Erythroblast (primary cell): ENCODE results near the gene HSF2BP.

Experiments
- DNase-seq, 2 experiments: peaks; one replicate each; lab custom pipeline; 2025; lab: John Stamatoyannopoulos, UW
- GATA1 ChIP-seq: IDR thresholded peaks from 2 replicates; pipeline ENCODE4 v1.6.1; 2011; ENCODE audit warnings: low read depth, mild to moderate bottlenecking, control low read depth, low read length, moderate library complexity
- POLR2A ChIP-seq: IDR thresholded peaks from 2 replicates; pipeline ENCODE4 v1.6.1; 2011; ENCODE audit warnings: mild to moderate bottlenecking, low read length

Gene HSF2BP

DNA sequence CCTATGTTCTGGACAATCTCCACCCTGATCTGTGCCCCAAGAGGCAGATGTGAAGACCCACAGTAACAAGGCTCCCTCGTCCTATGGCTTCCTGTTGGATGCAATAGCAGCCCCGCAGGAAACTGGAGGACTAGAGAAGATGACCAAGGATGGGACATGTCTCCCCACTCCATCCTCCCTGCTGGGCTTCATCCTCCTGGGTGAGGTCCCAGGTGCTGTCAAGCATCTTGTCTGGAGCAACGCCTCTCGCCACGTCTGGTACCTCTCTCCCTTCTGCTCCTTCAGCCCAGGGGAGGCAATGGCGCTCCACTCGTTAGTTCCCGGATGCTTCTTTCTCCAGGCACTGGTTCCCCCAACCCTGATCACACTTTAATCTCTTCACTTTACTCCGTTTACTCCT is 11.1 kb downstream of the HSF2BP start:
- no peak for TF ChIP-seq POLR2A
- no peak for TF ChIP-seq GATA1
- no peak for DNase-seq

DNA sequence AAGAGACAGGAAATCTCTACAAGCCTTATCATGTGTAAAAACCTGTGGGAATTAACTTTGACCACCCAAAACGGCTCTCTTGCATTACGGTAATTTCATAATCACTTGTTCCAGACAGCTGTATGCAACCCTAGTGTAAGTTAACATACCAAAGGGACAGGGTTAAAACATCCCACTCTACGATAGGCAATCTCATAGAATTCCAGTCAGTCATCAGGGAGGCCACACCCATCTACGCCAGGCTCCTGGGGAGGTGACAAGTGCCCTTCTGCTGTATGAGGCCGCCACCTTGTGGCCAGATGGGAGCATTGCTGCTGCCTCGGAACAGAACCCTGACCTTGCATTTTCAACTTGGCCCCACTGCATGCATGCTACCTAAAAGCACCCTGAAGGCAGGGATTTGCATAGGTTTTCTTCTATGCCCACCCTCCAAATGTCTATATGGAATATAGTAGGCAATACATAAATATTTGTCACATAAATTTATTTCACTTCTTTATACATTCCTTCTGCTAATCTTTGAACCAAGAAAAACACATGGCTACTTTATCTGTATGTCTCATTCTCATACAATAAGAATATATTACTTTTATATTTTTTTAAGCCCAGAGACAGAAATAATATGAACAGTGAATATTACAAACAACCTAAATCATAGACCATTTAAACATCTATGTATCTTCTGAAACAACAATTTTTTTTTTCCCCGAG is 12.6 kb downstream of the HSF2BP start:
- TF ChIP-seq POLR2A (no peak), GATA1 (no peak)
- DNase-seq: peak; percentile 86 to 93

DNA sequence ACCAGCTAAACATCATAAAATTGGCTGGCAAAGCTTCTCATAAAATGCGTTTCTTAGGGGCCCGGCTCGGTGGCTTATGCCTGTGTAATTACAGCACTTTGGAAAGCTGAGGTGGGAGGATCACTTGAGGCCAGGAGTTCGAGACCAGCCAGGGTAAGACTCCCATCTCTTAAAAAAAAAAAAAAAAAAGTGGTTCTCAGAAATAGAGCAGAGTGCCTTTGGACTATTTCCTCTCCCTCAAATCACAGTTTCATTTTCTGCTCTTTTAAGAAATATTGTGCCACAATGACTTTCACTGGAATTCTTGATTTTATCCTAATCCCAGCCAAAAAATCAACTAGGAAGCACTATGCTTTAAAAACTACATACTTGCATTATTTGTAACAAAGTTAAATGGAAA is 13.3 kb downstream of the HSF2BP start:
- no peak for TF ChIP-seq GATA1
- no peak for TF ChIP-seq POLR2A
- DNase-seq: no peak

DNA sequence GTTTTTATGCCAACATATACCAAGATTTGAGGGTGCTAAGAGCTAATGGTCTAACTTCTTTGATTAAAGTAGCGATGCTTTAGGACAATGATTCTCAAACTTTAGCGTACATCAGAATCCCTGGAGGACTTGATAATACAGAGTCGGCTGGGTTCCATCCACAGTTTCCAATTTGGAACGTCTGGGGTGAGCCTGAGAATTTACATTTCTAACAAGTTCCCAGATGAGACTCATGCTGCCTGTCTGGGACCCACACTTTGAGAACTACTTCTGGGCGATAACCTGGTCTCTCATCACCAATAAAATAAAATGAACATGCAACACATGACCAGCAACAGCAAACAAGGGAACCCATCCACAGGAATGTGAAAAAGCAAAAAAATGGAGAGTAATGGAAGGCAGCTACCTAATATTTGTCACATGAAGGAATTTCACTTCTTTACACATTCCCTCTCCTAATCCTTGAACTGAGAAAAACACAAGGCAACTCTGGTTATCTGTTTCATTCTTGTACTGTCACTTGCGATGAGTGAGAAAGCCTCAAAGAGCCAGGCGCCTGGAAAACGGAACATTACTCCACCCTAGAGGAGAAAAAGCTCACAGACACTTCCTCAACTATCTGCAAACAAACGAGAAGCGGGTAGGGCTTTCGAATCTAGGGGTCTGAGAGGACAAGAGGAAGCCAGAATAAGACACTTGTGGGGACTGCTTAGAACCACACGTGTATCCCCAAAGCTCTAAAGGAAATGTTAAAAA is 14.0 kb downstream of the HSF2BP start:
- DNase-seq: peak in 1 of 2 experiments; percentile 17
- TF ChIP-seq POLR2A: no peak

DNA sequence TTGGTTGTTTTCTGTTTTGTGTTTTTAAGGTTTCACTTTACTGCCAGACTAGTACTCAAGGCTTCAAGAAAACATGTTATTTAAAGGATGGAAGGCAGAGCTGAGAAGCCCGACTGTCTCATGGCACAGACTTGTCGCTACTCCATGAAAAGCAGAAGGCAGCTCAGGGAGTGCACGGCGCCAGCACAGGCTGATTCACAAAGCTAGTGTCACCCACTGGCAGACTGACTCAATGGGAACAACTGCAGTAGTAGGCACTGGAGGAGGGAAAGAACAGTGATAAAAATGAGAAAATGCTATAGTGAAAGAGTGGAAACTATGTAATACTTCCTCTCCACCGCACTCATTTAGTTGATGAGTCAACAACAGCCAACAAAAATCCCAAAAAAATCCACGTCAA is 14.7 kb downstream of the HSF2BP start:
- no peak for DNase-seq
- TF ChIP-seq POLR2A (no peak), GATA1 (no peak)

DNA sequence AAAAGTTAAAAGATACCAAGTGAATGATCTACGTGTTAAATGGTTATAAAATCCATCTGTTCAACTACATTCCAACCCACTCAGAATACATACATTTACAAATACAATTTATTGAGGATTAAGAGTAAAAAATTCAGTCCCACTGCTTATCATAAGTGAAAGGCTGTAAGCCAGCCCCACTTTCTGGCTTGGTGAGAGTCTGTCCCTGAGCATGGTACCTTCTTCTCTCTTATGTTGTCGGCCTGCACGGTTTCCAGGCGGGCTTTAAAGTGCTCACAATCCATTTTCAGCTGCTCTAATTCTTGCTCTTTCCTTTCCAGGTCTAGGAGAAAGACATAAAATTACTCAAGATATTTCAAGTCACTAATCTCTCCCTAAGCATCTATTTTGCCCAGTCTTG is 15.2 kb downstream of the HSF2BP start:
- DNase-seq: no peak
- TF ChIP-seq GATA1: no peak
- TF ChIP-seq POLR2A: no peak

DNA sequence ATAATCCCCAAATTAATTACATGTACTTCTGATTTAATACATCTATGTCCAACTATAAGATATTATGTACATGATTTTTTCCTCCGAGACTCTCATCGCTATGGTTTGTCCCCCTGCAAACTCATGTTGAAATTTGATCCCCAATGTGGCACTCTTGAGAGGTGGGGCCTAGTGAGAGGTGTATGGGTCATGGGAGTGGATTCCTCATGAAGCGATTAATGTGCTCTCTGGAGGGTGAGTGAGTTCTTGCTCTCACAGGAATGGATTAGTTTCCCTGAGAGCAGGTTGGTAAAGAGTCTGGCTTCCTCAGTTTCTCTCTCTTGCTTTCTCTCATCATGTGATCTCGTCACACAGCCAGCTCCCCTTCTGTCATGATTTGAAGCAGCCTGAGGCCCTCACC is 16.1 kb downstream of the HSF2BP start:
- DNase-seq: no peak
- TF ChIP-seq GATA1 (no peak), POLR2A (no peak)

DNA sequence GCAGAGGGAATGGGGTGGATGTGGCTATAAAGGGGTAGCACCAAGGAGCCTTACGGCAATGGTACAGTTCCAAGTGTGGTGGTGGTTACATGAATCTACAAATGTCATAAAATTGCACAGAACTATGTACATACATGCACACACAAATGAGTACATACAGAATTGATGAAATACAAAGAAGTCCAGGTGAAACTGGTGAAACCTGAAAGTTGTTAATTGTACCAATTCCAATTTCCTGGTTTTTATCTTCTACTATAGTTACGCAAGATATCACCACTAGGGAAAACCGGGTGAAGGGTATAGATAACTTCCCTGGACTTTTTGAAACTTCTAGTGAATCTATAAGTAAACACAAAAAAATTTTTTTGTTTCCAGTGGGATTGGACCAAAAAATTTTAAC is 18.9 kb downstream of the HSF2BP start:
- no peak for TF ChIP-seq POLR2A
- TF ChIP-seq GATA1: no peak
- no peak for DNase-seq

DNA sequence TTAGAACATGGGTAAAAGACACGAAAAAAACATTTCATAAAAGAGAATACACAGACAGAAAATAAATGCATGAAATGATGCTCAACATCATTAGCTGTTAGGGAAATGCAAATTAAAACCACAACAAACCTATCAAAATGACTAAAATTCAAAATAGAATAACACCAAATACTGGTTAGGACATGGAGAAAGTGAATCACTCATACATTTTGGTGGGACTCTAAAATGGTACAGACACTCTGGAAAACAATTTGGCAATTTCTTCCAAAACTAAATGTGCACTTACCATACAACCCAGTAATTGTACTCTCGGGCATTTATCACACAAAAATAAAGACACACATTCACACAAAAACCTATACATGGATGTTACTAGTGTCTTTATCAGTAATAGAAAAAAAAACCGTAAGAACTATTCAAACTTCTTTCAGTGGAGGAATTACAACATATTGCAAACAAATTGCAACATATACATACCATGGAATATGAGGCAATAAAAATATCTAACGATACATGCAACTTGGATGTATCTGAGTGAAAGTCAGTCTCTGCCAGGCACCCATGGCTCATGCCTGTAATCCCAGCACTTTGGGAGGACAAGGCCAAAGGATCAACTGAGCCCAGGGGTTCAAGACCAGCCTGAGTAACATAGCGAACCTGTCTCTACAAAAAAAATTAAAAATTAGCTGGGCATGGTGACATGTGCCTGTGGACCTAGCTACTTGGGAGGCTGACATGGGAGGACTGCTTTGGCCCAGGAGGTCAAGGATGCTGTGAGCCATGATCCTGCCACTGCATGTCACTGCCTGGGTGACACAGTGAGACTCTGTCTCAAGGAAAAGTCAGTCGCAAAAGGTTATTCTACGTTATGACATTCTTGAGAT is 19.6 kb downstream of the HSF2BP start:
- DNase-seq: no peak
- no peak for TF ChIP-seq POLR2A
- no peak for TF ChIP-seq GATA1

DNA sequence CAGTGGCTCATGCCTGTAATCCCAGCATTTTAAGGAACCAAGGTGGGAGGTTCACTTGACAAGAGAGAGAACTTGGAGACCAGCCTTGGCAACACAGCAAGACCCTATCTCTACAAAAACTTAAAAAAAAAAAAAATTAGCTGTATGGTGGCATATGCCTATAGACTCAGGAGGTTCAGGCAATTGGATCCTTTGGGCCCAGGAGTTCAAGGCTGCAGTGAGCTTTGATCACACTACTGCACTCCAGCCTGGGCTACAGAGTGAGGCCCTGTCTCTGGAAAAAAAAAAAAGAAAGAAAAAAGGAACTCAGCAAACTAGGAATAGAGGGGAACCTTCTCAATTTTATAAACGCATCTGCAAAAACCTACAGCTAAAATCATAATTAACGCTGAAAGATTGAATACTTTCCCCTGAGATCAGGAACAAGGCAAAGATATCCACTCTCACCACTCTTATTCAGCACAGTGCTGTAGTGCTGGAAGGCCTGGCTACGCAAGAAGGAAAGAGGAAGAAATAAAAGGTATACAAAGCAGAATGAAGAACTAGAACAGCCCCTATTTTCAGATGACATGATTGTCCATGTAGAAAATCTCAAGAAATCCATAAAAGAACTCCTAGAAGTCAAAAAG is 21.6 kb downstream of the HSF2BP start:
- TF ChIP-seq GATA1 (no peak), POLR2A (no peak)
- DNase-seq: no peak

DNA sequence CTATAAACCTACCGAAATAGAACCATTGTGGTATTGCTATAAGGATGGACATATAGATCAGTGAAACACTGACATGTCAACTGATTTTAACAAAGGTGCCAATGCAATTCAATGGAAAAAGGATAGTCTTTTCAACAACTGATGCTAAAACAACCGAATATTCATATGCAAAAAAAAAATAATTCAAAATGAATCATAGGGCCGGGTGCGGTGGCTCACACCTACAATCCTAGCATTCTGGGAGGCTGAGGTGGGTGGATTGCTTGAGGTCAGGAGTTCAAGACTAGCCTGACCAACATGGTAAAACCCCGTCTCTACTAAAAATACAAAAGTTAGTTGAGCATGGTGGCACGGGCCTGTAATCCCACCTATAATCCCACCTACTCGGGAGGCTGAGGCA is 23.9 kb downstream of the HSF2BP start:
- no peak for DNase-seq
- TF ChIP-seq POLR2A (no peak), GATA1 (no peak)

DNA sequence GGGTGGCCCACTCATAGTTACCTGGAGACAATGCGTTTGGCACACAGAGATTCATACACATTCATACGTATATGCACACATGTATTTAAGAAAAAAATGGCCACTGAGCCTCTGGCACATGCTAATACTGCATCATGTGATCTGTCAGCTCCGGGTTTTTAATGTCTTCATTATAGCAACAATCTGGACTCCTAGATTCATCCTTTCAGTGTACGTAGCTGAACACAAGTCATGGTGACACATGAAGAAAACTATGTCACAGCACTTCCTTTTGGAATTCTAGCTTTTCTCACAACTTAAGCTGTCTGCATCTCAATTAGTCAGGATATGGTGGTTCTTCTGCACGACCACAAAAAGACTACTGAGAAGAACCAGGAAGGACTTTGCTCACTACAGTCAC is 24.7 kb downstream of the HSF2BP start:
- TF ChIP-seq POLR2A (no peak), GATA1 (no peak)
- no peak for DNase-seq

DNA sequence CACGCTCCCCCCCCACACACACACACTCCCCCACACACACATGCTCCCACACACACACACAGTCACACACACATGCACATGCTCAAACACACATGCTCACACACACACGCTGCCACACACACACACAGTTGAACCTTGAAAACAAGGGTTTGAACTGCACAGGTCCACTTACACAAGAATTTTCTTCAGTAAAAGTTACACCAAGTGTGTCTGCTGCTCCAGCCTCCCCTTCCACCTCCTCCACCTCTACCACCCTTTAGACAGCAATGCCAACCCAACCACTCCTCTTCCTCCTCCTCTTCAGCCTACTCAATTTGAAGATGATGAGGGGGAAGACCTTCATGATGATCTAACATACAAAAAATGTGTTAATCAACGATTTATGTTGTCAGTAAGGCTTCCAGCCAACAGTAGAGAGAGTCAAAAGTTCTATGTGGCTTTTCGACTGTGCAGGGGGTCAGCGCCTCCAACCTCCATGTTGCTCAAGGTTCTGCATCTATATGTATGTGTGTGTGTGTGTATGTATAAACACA is 26.8 kb downstream of the HSF2BP start:
- DNase-seq: no peak
- TF ChIP-seq POLR2A (no peak), GATA1 (no peak)
